H9 (cell line): ENCODE results near the gene ANK3. TPM values are rescaled to one million over a fixed set of nuclear protein-coding genes. Genes with fewer than 3 reads are reported as not detected.

Experiments
- DNase-seq: peaks from one replicate; pipeline ENCODE4 v3.0.0-alpha.2; 2017
- H2AFZ ChIP-seq: one replicate; pipeline ENCODE4 v1.6.1; 2013; ENCODE audit warnings: mild to moderate bottlenecking, low read length, control low read depth, moderate library complexity
- H2AK5ac ChIP-seq: 2 replicates; pipeline ENCODE4 v1.6.1; 2013; ENCODE audit warnings: low read length, control low read depth, mixed read lengths; ENCODE audit not compliant: insufficient read length
- H2BK120ac ChIP-seq: one replicate; pipeline ENCODE4 v1.6.1; 2013; ENCODE audit warnings: low read depth, mild to moderate bottlenecking, low read length, control low read depth, inconsistent platforms; ENCODE audit not compliant: poor library complexity, severe bottlenecking
- H2BK12ac ChIP-seq: 2 replicates; pipeline ENCODE4 v1.6.1; 2013; ENCODE audit warnings: low read length, control low read depth, mixed read lengths, low read depth; ENCODE audit not compliant: insufficient read length
- H2BK15ac ChIP-seq: 2 replicates; pipeline ENCODE4 v1.6.1; 2013; ENCODE audit warnings: low read depth, low read length, control low read depth
- H2BK20ac ChIP-seq: one replicate; pipeline ENCODE4 v1.6.1; 2013; ENCODE audit warnings: low read depth, mild to moderate bottlenecking, low read length, control low read depth, inconsistent platforms; ENCODE audit not compliant: poor library complexity, severe bottlenecking
- H2BK5ac ChIP-seq: 2 replicates; pipeline ENCODE4 v1.6.1; 2013; ENCODE audit warnings: low read length, control low read depth, mixed read lengths; ENCODE audit not compliant: insufficient read length
- H3K14ac ChIP-seq: 2 replicates; pipeline ENCODE4 v1.6.1; 2013; ENCODE audit warnings: low read length, control low read depth; ENCODE audit not compliant: insufficient read depth
- H3K18ac ChIP-seq: 2 replicates; pipeline ENCODE4 v1.6.1; 2013; ENCODE audit warnings: low read depth, mild to moderate bottlenecking, mixed read lengths, low read length, control low read depth; ENCODE audit not compliant: insufficient read length
- H3K23ac ChIP-seq: 2 replicates; pipeline ENCODE4 v1.6.1; 2013; ENCODE audit warnings: low read length, control low read depth, mixed read lengths, low read depth; ENCODE audit not compliant: insufficient read length
- H3K23me2 ChIP-seq: 2 replicates; pipeline ENCODE4 v1.6.1; 2013; ENCODE audit warnings: low read depth, mild to moderate bottlenecking, mixed read lengths, low read length, control low read depth; ENCODE audit not compliant: insufficient read length, poor library complexity, severe bottlenecking
- H3K27ac ChIP-seq: 2 replicates; pipeline ENCODE4 v1.5.1; 2013; ENCODE audit warnings: low read length, control low read depth, mixed read lengths, low read depth; ENCODE audit not compliant: insufficient read length
- H3K27me3 ChIP-seq: 2 replicates; pipeline ENCODE4 v1.6.1; 2013; ENCODE audit warnings: low read length, control low read depth, inconsistent platforms; ENCODE audit not compliant: insufficient read depth
- H3K4ac ChIP-seq: 2 replicates; pipeline ENCODE4 v1.6.1; 2013; ENCODE audit warnings: low read depth, mild to moderate bottlenecking, control low read depth, inconsistent platforms, low read length, moderate library complexity
- H3K4me1 ChIP-seq: 2 replicates; pipeline ENCODE4 v1.6.1; 2013; ENCODE audit warnings: low read length, control low read depth, inconsistent platforms; ENCODE audit not compliant: insufficient read depth
- H3K4me2 ChIP-seq: 2 replicates; pipeline ENCODE4 v1.6.1; 2013; ENCODE audit warnings: low read length, control low read depth, mixed read lengths; ENCODE audit not compliant: insufficient read length, insufficient read depth
- H3K56ac ChIP-seq: 2 replicates; pipeline ENCODE4 v1.6.1; 2013; ENCODE audit warnings: low read depth, mild to moderate bottlenecking, mixed read lengths, low read length, control low read depth; ENCODE audit not compliant: insufficient read length
- H3K79me1 ChIP-seq: 2 replicates; pipeline ENCODE4 v1.6.1; 2013; ENCODE audit warnings: low read depth, mild to moderate bottlenecking, moderate library complexity, low read length, control low read depth, inconsistent platforms; ENCODE audit not compliant: insufficient read depth, poor library complexity, severe bottlenecking
- H3K79me2 ChIP-seq: 2 replicates; pipeline ENCODE4 v1.6.1; 2013; ENCODE audit warnings: low read length, control low read depth, inconsistent platforms; ENCODE audit not compliant: insufficient read depth
- H3K9ac ChIP-seq: 2 replicates; pipeline ENCODE4 v1.6.1; 2013; ENCODE audit warnings: low read length, control low read depth, mixed read lengths; ENCODE audit not compliant: insufficient read length; ENCODE audit errors: extremely low read depth
- H3K9me3 ChIP-seq: one replicate; pipeline ENCODE4 v1.6.1; 2013; ENCODE audit warnings: low read depth, low read length, inconsistent platforms; ENCODE audit not compliant: control insufficient read depth
- H3T11ph ChIP-seq: one replicate; pipeline ENCODE4 v1.6.1; 2013; ENCODE audit warnings: mild to moderate bottlenecking, low read length, control low read depth, inconsistent platforms
- H4K20me1 ChIP-seq: one replicate; pipeline ENCODE4 v1.6.1; 2013; ENCODE audit not compliant: control insufficient read depth, insufficient read length, insufficient read depth
- H4K5ac ChIP-seq: 2 replicates; pipeline ENCODE4 v1.6.1; 2013; ENCODE audit warnings: low read depth, mild to moderate bottlenecking, mixed read lengths, low read length, control low read depth; ENCODE audit not compliant: insufficient read length
- H4K8ac ChIP-seq: replicated peaks from 2 replicates; pipeline ENCODE4 v1.6.1; 2013; ENCODE audit warnings: low read length, control low read depth, mixed read lengths, low read depth; ENCODE audit not compliant: insufficient read length
- H4K91ac ChIP-seq: 2 replicates; pipeline ENCODE4 v1.6.1; 2013; ENCODE audit warnings: low read depth, mild to moderate bottlenecking, moderate library complexity, mixed read lengths, low read length, control low read depth; ENCODE audit not compliant: insufficient read length
- H3K27ac Mint-ChIP-seq, 3 experiments: 2 replicates in 2 of 3; 3 replicates in 1 of 3; pipeline ENCODE4 v1.8.0; 2020 to 2021; ENCODE audit warnings: mixed read lengths in 3 of 3, mild to moderate bottlenecking in 1 of 3, moderate library complexity in 1 of 3
- H3K27me3 Mint-ChIP-seq: 2 replicates; pipeline ENCODE4 v1.8.0; 2021; ENCODE audit warnings: low read depth, mild to moderate bottlenecking, moderate library complexity, mixed read lengths
- H3K36me3 Mint-ChIP-seq, 3 experiments: 2 replicates in 2 of 3; 3 replicates in 1 of 3; pipeline ENCODE4 v1.8.0; 2020 to 2021; ENCODE audit warnings: low read depth in 3 of 3, mixed read lengths in 3 of 3; ENCODE audit not compliant: insufficient read depth in 1 of 3
- H3K4me1 Mint-ChIP-seq, 2 experiments: 2 replicates each; pipeline ENCODE4 v1.8.0; 2020; ENCODE audit warnings: mixed read lengths in 2 of 2
- H3K4me3 Mint-ChIP-seq, 2 experiments: 2 replicates in 1 of 2; 3 replicates in 1 of 2; pipeline ENCODE4 v1.8.0; 2020 to 2021; ENCODE audit warnings: mild to moderate bottlenecking in 2 of 2, mixed read lengths in 2 of 2, moderate library complexity in 1 of 2
- H3K9me3 Mint-ChIP-seq, 2 experiments: 2 replicates in 1 of 2; 3 replicates in 1 of 2; pipeline ENCODE4 v1.8.0; 2020; ENCODE audit warnings: mild to moderate bottlenecking in 2 of 2, mixed read lengths in 2 of 2, moderate library complexity in 1 of 2
- CTCF ChIP-seq: fragments of 200-600 bp; sonication (generic); conservative IDR thresholded peaks from 3 replicates; pipeline ENCODE4 v1.8.0; 2021; ENCODE audit warnings: antibody characterized with exemption, mild to moderate bottlenecking
- WGBS: extraction: QIAGEN DNeasy Blood & Tissue Kit; methylation state at CpG from one replicate; pipeline ENCODE4 v1.1.7; 2013; ENCODE audit warnings: missing lambda C conversion rate, low lambda C conversion rate, mixed read lengths; ENCODE audit not compliant: insufficient read length; ENCODE audit errors: extremely low coverage; 5-methylcytosine and 5-hydroxymethylcytosine counted together
- total RNA-seq: library from RNA; stranded (reverse); gene quantifications from 2 replicates; pipeline ENCODE4 v1.2.1, GENCODE V29; 2021

ANK3 gene
- total RNA-seq, 1 experiment from 2014 or later: 59.6 TPM

- H4K8ac ChIP-seq: no peak overlapping the region
- no peak overlapping the region for H2BK120ac ChIP-seq
- no peak overlapping the region for H2BK5ac ChIP-seq
- H3K14ac ChIP-seq: no peak overlapping the region
- Mint-ChIP-seq H3K9me3 (no peaks in the 10 kb centered on the region), H3K4me3 (no peak overlapping the region), H3K27me3 (no peaks in the 10 kb centered on the region; the same call in 1 of the 2 replicates), H3K4me1 (peaks cover 29 to 39% of the 10 kb centered on the region in 2 experiments), H3K27ac (no peak overlapping the region), H3K36me3 (no peaks in the 10 kb centered on the region)
- no peak overlapping the region for H4K5ac ChIP-seq
- H2AFZ ChIP-seq: no peak overlapping the region
- no peak for DNase-seq
- no peaks in the 10 kb centered on the region; the same call in 1 of the 2 replicates for H3K27me3 ChIP-seq
- H4K91ac ChIP-seq: no peak overlapping the region
- no peak overlapping the region for H2BK15ac ChIP-seq
- TF ChIP-seq CTCF: no peak
- no peak overlapping the region for H3K4me2 ChIP-seq
- no peak overlapping the region for H3K56ac ChIP-seq
- H3K4ac ChIP-seq: no peak overlapping the region
- no peak overlapping the region for H2BK20ac ChIP-seq
- peaks cover 10% of the 10 kb centered on the region for H3K4me1 ChIP-seq
- no peaks in the 10 kb centered on the region for H4K20me1 ChIP-seq
- no peak overlapping the region for H2AK5ac ChIP-seq
- H3K9me3 ChIP-seq: no peaks in the 10 kb centered on the region
- WGBS: no CpG with 5 or more reads among the region's 2 CpGs
- H3K9ac ChIP-seq: no peak overlapping the region
- no peak overlapping the region for H3K23ac ChIP-seq
- H3K79me1 ChIP-seq: no peaks in the 10 kb centered on the region
- no peak overlapping the region for H3K18ac ChIP-seq
- H3T11ph ChIP-seq: no peak overlapping the region
- H3K79me2 ChIP-seq: no peaks in the 10 kb centered on the region
- no peak overlapping the region for H2BK12ac ChIP-seq
- H3K27ac ChIP-seq: no peak overlapping the region
- no peaks in the 10 kb centered on the region for H3K23me2 ChIP-seq
Measured at GRCh38 chr10:60387531-60387930, 2.1 kb downstream of the ANK3 start.
